ENCODE measurements around the gene PRRG2.
"Not testable (repeated sequence)": the region's sequence is repeated elsewhere in the genome, so short reads cannot be mapped to it uniquely, and the experiment has no call there.

PRRG2 gene

DNA sequence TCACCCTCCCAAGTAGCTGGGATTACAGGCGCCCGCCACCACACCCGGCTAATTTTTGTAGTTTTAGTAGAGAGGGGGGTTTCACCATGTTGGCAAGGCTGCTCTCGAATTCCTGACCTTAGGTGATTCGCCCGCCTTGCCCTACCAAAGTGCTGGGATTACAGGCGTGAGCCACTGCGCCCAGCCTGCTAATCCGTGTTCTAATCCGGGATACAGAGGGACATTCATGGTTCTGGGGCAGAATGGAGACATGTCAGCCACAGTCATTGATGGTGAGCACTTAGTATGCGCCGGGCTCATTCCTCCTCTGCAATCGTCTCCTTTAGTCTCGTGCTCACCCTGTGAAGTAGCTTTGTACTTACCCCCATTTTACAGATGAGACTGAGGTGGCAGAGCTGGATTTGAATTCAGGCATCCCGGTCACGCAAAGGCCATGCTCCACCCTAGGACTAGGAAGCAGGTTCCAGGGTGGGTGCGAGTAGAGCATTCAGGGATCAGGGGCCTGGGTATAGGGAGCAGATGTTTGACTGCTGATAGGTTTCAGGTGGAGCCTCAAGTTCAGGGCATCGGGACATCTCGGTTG lies 50.6 kb downstream of the PRRG2 start:
- H3K4me1 ChIP-seq (ENCODE audit: low read depth, poor library complexity, severe bottlenecking), result no peaks in the 10 kb centered on the region
- H3K4me3 ChIP-seq (IDR thresholded peaks at IDR 0.05; ENCODE audit: insufficient read depth, low read depth, low read length), result no peak overlapping the region
- H3K36me3 ChIP-seq (ENCODE audit: insufficient read depth), result no peaks in the 10 kb centered on the region
- no peaks in the 10 kb centered on the region for H3K27me3 ChIP-seq (ENCODE audit: insufficient read depth, low read depth)
- TF ChIP-seq, protein P1, sequence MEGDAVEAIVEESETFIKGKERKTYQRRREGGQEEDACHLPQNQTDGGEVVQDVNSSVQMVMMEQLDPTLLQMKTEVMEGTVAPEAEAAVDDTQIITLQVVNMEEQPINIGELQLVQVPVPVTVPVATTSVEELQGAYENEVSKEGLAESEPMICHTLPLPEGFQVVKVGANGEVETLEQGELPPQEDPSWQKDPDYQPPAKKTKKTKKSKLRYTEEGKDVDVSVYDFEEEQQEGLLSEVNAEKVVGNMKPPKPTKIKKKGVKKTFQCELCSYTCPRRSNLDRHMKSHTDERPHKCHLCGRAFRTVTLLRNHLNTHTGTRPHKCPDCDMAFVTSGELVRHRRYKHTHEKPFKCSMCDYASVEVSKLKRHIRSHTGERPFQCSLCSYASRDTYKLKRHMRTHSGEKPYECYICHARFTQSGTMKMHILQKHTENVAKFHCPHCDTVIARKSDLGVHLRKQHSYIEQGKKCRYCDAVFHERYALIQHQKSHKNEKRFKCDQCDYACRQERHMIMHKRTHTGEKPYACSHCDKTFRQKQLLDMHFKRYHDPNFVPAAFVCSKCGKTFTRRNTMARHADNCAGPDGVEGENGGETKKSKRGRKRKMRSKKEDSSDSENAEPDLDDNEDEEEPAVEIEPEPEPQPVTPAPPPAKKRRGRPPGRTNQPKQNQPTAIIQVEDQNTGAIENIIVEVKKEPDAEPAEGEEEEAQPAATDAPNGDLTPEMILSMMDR (conservative IDR thresholded peaks at IDR 0.05; ENCODE audit: low read depth, low read length), result no peak
- H3K79me2 ChIP-seq (ENCODE audit: insufficient read depth, low read depth), result no peaks in the 10 kb centered on the region
- no peak overlapping the region for H3K9ac ChIP-seq
- H4K20me1 ChIP-seq (ENCODE audit: insufficient read depth), result no peaks in the 10 kb centered on the region
- H2AFZ ChIP-seq (ENCODE audit: low read depth), result no peak overlapping the region
- H3K27ac ChIP-seq, result no peak overlapping the region
- no peak overlapping the region for H3K4me2 ChIP-seq

DNA sequence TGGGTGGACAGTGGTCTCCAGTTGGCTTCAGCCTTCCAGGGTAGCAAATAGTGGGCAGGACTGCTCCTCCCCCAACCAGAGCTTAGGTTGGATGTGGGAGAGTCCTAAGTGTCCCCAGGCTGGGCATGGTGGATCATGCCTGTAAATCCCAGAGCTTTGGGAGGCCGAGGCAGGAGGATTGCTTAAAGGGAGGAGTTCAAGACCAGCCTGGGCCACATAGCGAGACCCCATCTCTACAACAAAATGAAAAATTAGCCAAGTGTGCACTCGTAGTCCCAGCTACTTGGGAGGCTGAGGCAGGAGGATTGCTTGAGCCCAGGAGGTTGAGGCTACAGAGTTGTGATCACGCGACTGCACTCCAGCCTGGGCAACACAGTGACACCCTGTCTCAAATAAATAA lies 51.5 kb downstream of the PRRG2 start:
- no peak overlapping the region for H3K9ac ChIP-seq
- no peak overlapping the region for H3K4me2 ChIP-seq
- H3K27ac ChIP-seq, result no peak overlapping the region
- no peak overlapping the region for H3K4me3 ChIP-seq (IDR thresholded peaks at IDR 0.05; ENCODE audit: insufficient read depth, low read depth, low read length)
- no peaks in the 10 kb centered on the region for H3K79me2 ChIP-seq (ENCODE audit: insufficient read depth, low read depth)
- TF ChIP-seq, protein P1 (conservative IDR thresholded peaks at IDR 0.05; ENCODE audit: low read depth, low read length), result no peak
- H3K4me1 ChIP-seq (ENCODE audit: low read depth, poor library complexity, severe bottlenecking), result no peaks in the 10 kb centered on the region
- H4K20me1 ChIP-seq (ENCODE audit: insufficient read depth), result no peaks in the 10 kb centered on the region
- no peak overlapping the region for H2AFZ ChIP-seq (ENCODE audit: low read depth)
- H3K27me3 ChIP-seq (ENCODE audit: insufficient read depth, low read depth), result no peaks in the 10 kb centered on the region
- no peaks in the 10 kb centered on the region for H3K36me3 ChIP-seq (ENCODE audit: insufficient read depth)

DNA sequence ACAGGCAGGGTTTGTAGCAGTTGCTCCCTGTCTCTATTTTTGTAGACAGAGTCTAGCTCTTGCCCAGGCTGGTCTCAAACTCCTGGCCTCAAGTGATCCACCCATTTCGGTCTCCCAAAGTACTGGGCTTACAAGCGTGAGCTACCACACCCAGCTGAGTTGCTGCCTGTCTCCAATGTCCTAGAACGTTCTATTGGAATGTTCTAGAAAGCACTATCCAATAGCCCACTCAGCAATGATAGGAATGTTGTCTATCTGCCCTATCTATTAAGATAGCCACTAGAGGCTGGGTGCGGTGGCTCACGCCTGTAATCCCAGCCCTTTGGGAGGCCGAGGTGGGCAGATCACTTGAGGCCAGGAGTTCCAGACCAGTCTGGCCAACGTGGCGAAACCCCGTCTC lies 52.2 kb downstream of the PRRG2 start:
- H3K27ac ChIP-seq; H3K27me3 ChIP-seq (ENCODE audit: insufficient read depth, low read depth); H2AFZ ChIP-seq (ENCODE audit: low read depth); H3K4me3 ChIP-seq (IDR thresholded peaks at IDR 0.05; ENCODE audit: insufficient read depth, low read depth, low read length); H3K9ac ChIP-seq; H3K79me2 ChIP-seq (ENCODE audit: insufficient read depth, low read depth); H3K4me2 ChIP-seq; H3K4me1 ChIP-seq (ENCODE audit: low read depth, poor library complexity, severe bottlenecking); H4K20me1 ChIP-seq (ENCODE audit: insufficient read depth); H3K36me3 ChIP-seq (ENCODE audit: insufficient read depth): not testable (repeated sequence)

DNA sequence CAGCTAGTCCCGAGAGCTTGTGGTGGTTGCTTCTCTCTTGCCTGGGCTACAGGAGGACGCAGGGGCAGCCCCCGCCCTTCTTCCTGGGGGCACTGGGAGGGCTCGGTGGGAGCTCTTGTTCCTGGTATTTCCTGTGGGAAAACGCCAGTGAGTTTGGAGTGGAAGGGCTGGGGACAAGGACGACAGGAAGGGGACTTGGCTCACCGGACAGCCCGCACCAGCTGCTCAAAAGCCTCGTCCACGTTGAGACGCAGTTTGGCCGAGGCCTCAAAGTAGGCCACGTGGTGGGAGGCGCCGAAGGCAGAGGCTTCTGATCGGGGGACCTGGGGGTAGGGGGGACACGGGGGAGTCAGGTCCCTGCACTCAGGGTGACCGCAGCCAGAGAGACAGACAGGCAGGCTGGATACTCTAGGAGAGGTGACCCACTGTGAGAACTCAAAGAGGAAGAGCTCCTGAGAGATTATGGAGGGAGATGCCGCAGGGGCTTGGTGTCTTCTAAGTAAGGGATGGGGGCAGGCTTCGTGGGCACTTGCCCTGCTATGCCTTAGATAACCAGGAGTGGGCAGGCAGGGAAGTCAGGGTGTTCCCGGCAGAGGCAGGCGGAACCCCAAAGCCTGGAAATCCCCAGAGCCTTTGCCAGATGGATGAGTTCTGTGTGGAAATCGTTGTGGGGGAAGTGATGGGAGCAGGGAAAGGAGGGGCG lies 54.6 kb downstream of the PRRG2 start:
- peaks cover 14% of the 10 kb centered on the region; the same call in 1 of the 2 replicates for H3K27me3 ChIP-seq (ENCODE audit: insufficient read depth, low read depth)
- no peak overlapping the region for H3K4me2 ChIP-seq
- no peak overlapping the region for H3K27ac ChIP-seq
- no peak overlapping the region for H3K9ac ChIP-seq
- H3K4me3 ChIP-seq (IDR thresholded peaks at IDR 0.05; ENCODE audit: insufficient read depth, low read depth, low read length), result no peak overlapping the region
- H3K4me1 ChIP-seq (ENCODE audit: low read depth, poor library complexity, severe bottlenecking), result peaks cover 14% of the 10 kb centered on the region
- TF ChIP-seq, protein P1 (conservative IDR thresholded peaks at IDR 0.05; ENCODE audit: low read depth, low read length), result no peak
- no peak overlapping the region for H2AFZ ChIP-seq (ENCODE audit: low read depth)
- H3K36me3 ChIP-seq (ENCODE audit: insufficient read depth), result no peaks in the 10 kb centered on the region
- H4K20me1 ChIP-seq (ENCODE audit: insufficient read depth), result no peaks in the 10 kb centered on the region
- no peaks in the 10 kb centered on the region for H3K79me2 ChIP-seq (ENCODE audit: insufficient read depth, low read depth)
